Measurements from ENCODE around the gene ZNF490. TPM values are rescaled to one million over a fixed set of nuclear protein-coding genes. Genes with fewer than 3 reads are reported as not detected.

Gene ZNF490
- total RNA-seq, 1 donor from 2014 or later, result 4.5 TPM

DNA sequence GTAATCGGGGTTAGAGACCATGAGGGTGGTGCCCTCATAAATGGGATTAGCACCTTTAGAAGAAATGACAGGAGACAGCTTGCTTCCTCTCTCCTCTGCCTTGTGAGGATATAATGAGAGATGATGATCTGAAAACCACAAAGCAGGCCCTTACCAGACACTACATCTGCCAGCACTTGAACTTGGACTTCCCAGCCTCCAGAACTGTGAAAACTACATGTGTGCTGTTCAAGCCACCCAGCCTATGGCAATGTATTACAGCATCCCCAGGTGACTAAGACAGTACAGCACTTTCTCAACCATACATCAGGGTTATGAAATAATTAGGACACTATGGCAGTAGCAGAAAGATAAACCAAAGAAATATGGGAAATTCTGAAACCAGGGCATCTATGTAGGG lies 66.8 kb downstream of the ZNF490 start:
- no peak for DNase-seq

Other genes with a start within 250 kb of the ZNF490 start
- 10.2 TPM for gene ZNF442, start 245.1 kb downstream of the ZNF490 start, total RNA-seq
- gene ZNF799, start 209.5 kb downstream of the ZNF490 start, total RNA-seq, result 6.6 TPM
- 7.5 TPM for gene ZNF443, start 169.8 kb downstream of the ZNF490 start, total RNA-seq
- gene ZNF709, start 126.0 kb downstream of the ZNF490 start, total RNA-seq, result 10.3 TPM
- gene ZNF564, start 59.3 kb downstream of the ZNF490 start, total RNA-seq, result 21.3 TPM
- 18.1 TPM for gene ZNF791, start 107 bp upstream of the ZNF490 start, total RNA-seq
- 29.9 TPM for gene MAN2B1, start 55.9 kb upstream of the ZNF490 start, total RNA-seq
- 4.6 TPM for gene WDR83, start 56.0 kb upstream of the ZNF490 start, total RNA-seq
- 42.4 TPM for gene DHPS, start 71.1 kb upstream of the ZNF490 start, total RNA-seq
- not detected for gene GNG14, start 77.2 kb upstream of the ZNF490 start, total RNA-seq
- gene FBXW9, start 85.8 kb upstream of the ZNF490 start, total RNA-seq, result 3.5 TPM
- gene TNPO2, start 113.1 kb upstream of the ZNF490 start, total RNA-seq, result 31.6 TPM
- 98.1 TPM for gene TRIR, start 123.9 kb upstream of the ZNF490 start, total RNA-seq
- 36.6 TPM for gene GET3, start 126.7 kb upstream of the ZNF490 start, total RNA-seq
- 0.99 TPM for gene BEST2, start 141.0 kb upstream of the ZNF490 start, total RNA-seq
- gene HOOK2, start 164.7 kb upstream of the ZNF490 start, total RNA-seq, result 31.8 TPM
- 151 TPM for gene JUNB, start 180.7 kb upstream of the ZNF490 start, total RNA-seq
- 164 TPM for gene PRDX2, start 191.0 kb upstream of the ZNF490 start, total RNA-seq
- gene THSD8, start 191.3 kb upstream of the ZNF490 start, total RNA-seq, result 0.39 TPM
- 7.2 TPM for gene RNASEH2A, start 195.8 kb upstream of the ZNF490 start, total RNA-seq
- not detected for gene RTBDN, start 223.8 kb upstream of the ZNF490 start, total RNA-seq
- 0.49 TPM for gene MAST1, start 227.7 kb upstream of the ZNF490 start, total RNA-seq